GM19043 (cell line): ENCODE data around the gene EIF4G1.
"Not testable (repeated sequence)": the region's sequence is repeated elsewhere in the genome, so short reads cannot be mapped to it uniquely, and the experiment has no call there.

ENCODE experiments used
- ATAC-seq: cut with Tn5 transposase; IDR thresholded peaks from one replicate; pipeline ENCODE4 v1.9.1; 2021; ENCODE audit warnings: low read depth; ENCODE audit not compliant: unreplicated experiment

EIF4G1 gene

DNA sequence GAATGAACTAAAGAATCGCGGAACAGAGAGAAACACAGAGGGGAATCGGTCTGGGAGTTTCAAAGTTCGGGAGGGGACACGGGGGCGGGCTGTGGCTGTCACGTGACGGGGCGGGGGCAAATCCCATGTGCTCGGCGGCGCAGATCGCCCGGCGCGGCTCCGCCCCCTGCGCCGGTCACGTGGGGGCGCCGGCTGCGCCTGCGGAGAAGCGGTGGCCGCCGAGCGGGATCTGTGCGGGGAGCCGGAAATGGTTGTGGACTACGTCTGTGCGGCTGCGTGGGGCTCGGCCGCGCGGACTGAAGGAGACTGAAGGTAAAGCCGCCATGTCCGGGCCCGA is at the start of gene EIF4G1:
Gene EIF4G1, plus strand, starts transcription at position 244 of the 337 bp plus-strand sequence. CDS start 1,191 bp downstream, outside the sequence.
- ATAC-seq = peak; percentile 85

DNA sequence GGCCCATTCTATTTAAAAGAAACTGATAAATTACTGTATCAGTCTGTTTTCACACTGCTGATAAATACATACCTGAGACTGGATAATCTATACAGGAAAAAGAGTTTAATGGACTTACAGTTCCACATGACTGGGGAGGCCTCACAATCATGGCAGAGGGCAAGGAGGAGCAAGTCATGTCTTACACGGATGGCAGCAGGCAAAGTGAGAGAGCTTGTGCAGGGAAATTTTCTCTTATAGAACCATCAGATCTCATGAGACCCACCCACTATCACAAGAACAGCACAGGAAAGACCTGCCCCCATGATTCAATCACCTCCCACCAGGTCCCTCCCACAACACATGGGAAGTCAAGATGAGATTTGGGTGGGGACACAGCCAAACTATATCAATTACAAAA is 47.2 kb upstream of the EIF4G1 start:
- ATAC-seq = not testable (repeated sequence)

DNA sequence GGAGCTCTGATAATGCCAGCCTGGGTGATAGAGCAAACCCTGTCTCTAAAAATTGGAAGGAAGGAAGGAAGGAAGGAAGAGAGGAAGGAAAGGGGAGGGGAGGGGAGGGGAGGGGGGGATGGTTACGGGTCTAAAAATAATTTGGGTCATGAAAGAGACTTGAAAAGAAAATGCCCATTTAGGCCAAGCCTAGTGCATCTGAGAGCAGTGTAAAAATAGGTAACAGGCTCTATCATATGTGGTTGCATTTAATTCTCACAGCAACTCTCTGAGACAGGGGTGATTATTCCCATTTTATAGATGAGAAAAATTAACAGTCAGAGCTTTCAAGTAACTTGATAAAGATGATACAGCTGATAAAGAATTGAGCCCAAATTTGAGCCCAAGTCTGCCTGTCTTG is 42.1 kb upstream of the EIF4G1 start:
- no peak for ATAC-seq

DNA sequence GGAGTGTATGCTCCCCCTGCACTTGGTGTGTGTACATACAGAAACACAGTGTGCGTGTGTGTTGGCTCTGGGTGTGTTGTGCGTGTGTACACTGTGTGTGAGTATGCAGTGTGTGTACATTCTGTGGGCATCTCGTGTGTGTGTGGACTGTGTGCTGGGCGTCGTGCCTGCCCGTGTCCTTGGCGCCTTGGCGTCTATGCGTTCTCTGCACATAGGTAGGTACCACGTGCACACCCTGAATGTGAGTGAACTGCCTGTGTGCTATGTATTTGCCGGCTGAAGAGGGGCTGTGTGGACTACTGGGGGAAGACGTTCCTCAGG is 39.1 kb upstream of the EIF4G1 start:
- no peak for ATAC-seq

GRCh38 chr3:184275961-184276910 is 38.2 kb upstream of the EIF4G1 start, which contains the start of gene ECE2:
ECE2 (plus strand) TSS chr3:184276022; CDS start chr3:184276154, 132 bp downstream.
- no peak for ATAC-seq

- no peak for ATAC-seq
Measured at GRCh38 chr3:184277366-184277765, 37.0 kb upstream of the EIF4G1 start.

- no peak for ATAC-seq
Measured at GRCh38 chr3:184282941-184283340, 31.5 kb upstream of the EIF4G1 start.

DNA sequence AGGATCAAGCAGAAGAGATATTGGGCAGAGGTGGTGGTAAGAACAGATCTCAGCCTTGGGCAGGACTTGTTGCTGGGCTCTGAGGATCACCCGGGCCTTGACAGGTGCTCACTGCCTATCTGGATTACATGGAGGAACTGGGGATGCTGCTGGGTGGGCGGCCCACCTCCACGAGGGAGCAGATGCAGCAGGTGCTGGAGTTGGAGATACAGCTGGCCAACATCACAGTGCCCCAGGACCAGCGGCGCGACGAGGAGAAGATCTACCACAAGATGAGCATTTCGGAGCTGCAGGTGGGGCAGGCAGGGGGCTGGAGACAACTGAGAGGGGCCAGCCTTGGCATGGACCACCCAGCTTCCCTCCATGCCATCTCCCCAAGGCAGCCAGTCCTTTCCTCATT is 30.7 kb upstream of the EIF4G1 start:
- no peak for ATAC-seq

DNA sequence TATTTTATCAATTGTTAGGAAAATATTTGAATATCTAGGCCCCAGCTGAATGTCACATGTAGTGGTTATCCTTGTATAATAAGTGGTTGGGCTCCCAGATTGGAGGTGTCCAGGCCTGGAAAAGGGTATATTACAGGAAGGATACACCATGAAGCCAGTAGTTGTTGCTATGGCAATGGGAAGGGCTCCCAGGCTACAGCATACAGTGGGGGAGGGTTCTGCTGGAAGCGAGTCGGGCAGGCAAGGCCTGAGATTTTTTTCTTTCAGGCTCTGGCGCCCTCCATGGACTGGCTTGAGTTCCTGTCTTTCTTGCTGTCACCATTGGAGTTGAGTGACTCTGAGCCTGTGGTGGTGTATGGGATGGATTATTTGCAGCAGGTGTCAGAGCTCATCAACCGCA is 29.7 kb upstream of the EIF4G1 start:
- no peak for ATAC-seq

DNA sequence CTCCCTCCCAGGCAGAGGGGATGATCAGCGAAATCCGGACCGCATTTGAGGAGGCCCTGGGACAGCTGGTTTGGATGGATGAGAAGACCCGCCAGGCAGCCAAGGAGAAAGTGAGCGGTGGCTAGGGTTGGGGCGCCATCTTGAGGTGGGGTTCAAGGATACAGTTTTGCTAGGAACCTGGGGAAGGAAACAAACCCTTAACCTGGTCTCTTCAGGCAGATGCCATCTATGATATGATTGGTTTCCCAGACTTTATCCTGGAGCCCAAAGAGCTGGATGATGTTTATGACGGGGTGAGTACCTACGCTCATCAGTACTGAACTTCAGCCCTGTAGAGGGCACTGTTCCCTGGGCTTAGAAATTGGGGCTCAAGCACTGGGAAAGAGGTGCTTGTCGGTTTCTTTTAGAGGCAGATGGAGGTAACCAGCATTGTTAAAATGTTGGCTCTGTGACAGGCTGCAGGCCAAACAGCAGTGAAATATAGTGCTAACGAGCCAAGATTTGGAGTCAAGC is 24.9 kb upstream of the EIF4G1 start:
- no peak for ATAC-seq

DNA sequence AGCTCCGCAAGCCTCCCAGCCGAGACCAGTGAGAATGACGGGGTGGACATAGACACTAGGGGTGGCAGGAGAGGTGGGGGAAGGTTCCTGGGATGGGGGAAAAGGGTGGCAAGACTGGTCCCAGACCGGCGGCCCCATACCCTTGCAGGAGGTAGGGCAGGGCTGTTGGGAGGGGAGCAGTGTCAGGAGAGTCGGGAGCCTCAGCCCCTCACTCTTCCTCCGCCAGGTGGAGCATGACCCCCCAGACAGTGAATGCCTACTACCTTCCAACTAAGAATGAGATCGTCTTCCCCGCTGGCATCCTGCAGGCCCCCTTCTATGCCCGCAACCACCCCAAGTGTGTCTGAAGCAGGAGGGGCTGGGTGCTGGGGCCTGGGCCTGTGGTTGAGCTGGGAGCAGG is 24.1 kb upstream of the EIF4G1 start:
- no peak for ATAC-seq

GRCh38 chr3:184291044-184291737 is 23.2 kb upstream of the EIF4G1 start:
- ATAC-seq = no peak

DNA sequence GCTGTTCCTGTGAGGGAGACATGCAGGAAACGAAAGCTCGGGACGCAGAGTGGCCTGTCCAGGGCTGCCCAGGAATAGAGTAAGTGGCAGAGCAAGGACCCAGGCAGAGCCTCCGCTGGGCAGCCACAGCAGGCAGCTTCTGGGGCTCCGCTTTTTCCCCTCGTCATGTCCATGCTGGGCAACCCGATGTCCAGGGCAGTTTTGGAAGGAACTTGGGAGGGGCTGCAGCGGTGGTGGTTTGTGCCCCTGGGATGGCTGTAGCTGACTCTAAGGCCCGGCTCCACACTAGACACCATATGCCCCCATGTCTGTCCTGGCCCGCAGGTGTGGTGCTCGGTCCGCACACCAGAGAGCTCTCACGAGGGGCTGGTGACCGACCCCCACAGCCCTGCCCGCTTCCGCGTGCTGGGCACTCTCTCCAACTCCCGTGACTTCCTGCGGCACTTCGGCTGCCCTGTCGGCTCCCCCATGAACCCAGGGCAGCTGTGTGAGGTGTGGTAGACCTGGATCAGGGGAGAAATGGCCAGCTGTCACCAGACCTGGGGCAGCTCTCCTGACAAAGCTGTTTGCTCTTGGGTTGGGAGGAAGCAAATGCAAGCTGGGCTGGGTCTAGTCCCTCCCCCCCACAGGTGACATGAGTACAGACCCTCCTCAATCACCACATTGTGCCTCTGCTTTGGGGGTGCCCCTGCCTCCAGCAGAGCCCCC is 22.5 kb upstream of the EIF4G1 start:
- no peak for ATAC-seq

GRCh38 chr3:184295771-184296170 is 18.6 kb upstream of the EIF4G1 start:
- ATAC-seq = no peak

DNA sequence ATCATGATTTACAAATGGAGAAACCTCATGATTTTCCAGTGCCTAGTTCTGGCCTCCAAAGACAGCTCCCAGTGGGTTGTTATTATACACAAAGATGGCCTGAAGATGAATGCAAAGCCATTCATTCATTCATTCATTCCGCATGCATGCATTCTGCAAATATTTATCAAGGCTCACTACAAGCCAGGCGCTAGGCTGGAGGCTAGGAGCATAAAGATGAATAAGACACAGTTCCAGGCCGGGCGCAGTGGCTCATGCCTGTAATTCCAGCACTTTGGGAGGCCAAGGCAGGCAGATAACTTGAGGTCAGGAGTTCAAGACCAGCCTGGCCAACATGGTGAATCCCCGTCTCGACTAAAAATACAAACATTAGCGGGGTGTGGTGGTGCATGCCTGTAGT is 17.8 kb upstream of the EIF4G1 start:
- no peak for ATAC-seq

DNA sequence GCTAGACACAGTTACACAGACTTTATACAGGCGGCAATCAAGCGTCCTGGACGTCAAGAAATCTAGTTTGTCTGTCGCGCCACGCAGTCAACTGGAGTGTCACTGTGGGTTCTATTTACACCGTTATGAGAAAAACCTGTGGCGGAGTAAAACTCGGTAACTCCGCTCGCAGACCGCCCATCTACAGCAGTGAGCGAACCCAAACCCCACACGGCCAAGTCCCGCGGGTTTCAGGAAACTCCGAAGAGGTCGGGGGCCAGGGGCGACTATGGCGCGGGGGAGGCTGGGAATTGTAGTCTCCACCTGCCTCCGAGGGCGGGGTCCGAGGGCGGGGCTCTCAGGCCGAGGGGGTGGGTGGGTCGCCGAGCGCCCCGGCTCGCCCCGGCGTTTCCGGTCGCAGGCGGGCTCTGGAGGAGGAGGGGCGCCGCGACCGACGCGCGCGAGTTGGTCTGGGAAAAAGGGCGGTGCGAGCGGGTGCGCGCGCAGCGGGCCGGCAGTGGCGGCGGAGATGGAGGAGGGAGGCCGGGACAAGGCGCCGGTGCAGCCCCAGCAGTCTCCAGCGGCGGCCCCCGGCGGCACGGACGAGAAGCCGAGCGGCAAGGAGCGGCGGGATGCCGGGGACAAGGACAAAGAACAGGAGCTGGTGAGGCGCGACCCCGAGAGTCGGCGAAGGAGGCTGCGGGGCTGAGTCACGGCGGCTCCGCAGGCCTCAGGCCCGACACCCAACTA is 15.5 kb upstream of the EIF4G1 start, which contains the start of gene PSMD2:
Gene PSMD2, plus strand, starts transcription at position 483 of the 729 bp plus-strand sequence. Its CDS starts 26 bp downstream, at position 509.
- ATAC-seq = peak; percentile 94

DNA sequence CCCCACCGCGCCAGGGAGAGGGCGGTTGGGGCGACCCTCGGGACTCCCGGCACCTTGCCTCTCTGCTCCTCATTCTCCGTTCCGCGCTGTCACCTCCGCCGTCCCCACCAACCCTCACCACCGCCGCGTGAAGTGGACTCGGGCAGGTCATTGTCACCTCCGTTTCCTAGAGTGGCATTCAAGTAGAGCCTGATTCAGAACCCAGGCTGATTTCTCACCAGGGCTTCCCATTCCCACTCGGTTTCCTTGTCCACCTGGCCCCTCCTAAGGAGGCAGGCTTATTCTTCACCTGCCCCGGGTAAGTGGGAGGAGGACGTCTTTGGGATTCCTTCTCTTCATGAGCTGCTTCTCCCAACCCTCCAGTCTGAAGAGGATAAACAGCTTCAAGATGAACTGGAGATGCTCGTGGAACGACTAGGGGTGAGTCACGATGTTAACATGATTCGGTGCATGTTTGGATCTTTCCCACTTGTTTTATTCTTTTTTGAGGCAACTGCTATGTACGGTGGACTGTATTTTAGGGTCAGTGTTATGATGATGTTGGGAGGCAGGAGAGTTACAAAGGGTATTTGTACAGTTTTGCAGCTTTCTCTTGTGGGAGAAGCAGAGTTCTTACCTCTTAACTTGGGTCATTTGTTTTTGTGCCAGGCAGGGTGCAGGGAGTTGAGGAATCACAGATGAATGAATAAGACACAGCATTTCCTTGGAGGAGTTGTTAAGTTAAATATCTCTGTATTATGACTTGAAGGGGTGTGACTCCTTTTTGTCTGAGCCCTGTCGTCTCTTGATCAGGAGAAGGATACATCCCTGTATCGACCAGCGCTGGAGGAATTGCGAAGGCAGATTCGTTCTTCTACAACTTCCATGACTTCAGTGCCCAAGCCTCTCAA is 14.7 kb upstream of the EIF4G1 start:
- peak; percentile 6 for ATAC-seq

GRCh38 chr3:184300378-184300720 is 14.1 kb upstream of the EIF4G1 start:
- no peak for ATAC-seq

GRCh38 chr3:184305577-184305976 is 8.8 kb upstream of the EIF4G1 start:
- no peak for ATAC-seq
